KOPT-K1 (cell line): ENCODE measurements around the gene KRI1.
A peak's percentile ranks its signal among the peaks of the same experiment; 100 is the strongest.
"Not testable (repeated sequence)": the region's sequence is repeated elsewhere in the genome, so short reads cannot be mapped to it uniquely, and the experiment has no call there.

Source experiments
- H3K27ac ChIP-seq: fragments of 200-600 bp; sonication (generic); 2 replicates; pipeline ENCODE4 v1.5.1; 2016; ENCODE audit warnings: antibody characterized with exemption, mild to moderate bottlenecking, low read depth, low read length; ENCODE audit not compliant: poor library complexity, severe bottlenecking
- H3K36me3 ChIP-seq: fragments of 200-600 bp; sonication (generic); 2 replicates; pipeline ENCODE4 v1.5.1; 2017; ENCODE audit warnings: antibody characterized with exemption, mild to moderate bottlenecking, low read length, moderate library complexity; ENCODE audit not compliant: insufficient read depth
- H3K9me3 ChIP-seq: fragments of 200-600 bp; sonication (generic); 2 replicates; pipeline ENCODE4 v1.5.1; 2017; ENCODE audit warnings: antibody characterized with exemption, low read length, mild to moderate bottlenecking; ENCODE audit not compliant: insufficient read depth, poor library complexity, severe bottlenecking

Gene KRI1

GRCh38 chr19:10562609-10563008 lies 3.2 kb downstream of the KRI1 start:
- Histone ChIP-seq H3K9me3 (no peaks in the 10 kb centered on the region), H3K36me3 (peaks cover 69% of the 10 kb centered on the region), H3K27ac (no peak overlapping the region)

GRCh38 chr19:10560154-10560553 lies 5.7 kb downstream of the KRI1 start:
- Histone ChIP-seq H3K27ac (no peak overlapping the region), H3K36me3 (peaks cover 86% of the 10 kb centered on the region), H3K9me3 (no peaks in the 10 kb centered on the region)

DNA sequence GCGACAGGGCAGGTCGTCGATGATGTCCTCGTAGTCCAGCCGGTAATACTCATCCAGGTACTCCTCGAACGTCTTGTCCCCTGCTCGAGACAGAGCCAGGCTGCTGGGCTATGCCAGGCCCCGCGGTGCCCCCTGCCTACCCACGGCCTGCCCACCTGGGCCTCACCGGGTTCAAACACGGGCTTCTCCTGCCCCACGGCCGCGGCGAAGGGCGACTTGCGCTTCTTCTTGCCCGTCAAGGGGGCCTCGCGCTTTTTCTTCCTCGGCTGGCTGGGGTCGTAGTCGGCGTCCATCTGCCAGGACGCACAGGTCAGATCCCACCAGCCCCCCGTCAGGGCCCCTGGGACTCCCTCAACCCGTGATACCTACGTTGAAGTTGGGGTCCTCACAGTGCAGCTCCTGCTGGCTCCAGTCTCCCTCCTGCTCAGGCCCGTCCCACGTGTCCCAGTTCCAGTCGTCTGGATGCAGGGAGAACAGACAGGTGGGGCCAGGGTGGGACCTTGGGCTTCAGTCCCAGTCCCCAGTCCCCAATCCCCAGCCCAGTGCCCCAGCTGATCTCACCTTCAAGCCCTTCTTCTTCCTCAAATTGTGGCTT lies 8.1 kb downstream of the KRI1 start:
- no peaks in the 10 kb centered on the region for H3K9me3 ChIP-seq
- no peak overlapping the region for H3K27ac ChIP-seq
- H3K36me3 ChIP-seq, result peaks cover 94% of the 10 kb centered on the region

GRCh38 chr19:10555610-10555973 lies 10.2 kb downstream of the KRI1 start:
- Histone ChIP-seq H3K27ac (peak overlapping the region; percentile 99), H3K36me3 (peaks cover 94% of the 10 kb centered on the region), H3K9me3 (no peaks in the 10 kb centered on the region)

DNA sequence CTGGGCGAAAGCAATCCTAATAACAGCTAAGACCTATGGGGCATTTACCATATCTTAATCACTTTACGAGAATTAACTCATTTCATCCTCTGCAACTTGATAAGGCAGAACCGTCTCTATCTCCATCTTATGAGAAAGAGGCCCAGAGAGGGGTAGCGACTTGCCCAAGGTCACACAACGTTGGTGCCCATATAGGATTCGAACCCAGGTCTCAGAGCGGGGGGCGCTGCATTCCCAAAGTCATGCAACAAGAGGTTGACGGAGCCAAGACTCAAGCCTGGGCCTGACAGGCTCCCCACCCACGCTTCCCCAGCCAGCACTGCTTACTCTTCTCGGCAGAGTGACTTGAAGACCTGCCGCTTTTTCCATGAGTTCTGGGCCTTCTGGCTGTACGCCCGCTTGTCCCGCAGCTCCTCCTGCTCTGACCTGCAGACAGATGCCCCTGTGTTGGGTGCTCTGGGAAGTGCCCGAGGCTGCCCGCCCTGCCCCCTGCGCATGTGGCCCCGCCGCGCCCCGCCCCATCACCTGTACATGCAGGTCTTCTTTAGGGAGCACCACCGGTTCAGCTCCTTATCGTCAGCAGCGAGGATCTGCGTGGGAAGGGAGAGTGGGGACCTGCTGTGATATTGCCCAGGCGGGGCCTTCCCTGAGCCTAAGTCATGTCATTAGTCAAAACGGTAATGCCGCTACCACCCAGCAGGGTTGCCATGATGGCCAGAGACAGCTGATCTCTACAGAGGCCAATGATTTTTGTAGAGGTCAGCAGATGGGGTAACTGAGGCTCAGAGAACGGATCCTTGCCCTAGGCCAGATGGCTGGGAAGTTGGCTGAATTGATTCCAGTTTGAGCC lies 10.8 kb downstream of the KRI1 start:
- H3K27ac ChIP-seq, result peak overlapping the region; percentile 99
- no peaks in the 10 kb centered on the region for H3K9me3 ChIP-seq
- H3K36me3 ChIP-seq, result peaks cover 94% of the 10 kb centered on the region

- no peaks in the 10 kb centered on the region for H3K9me3 ChIP-seq
- H3K36me3 ChIP-seq, result peaks cover 94% of the 10 kb centered on the region
- peak overlapping the region; percentile 99 for H3K27ac ChIP-seq
Observed at GRCh38 chr19:10553943-10554381, 11.8 kb downstream of the KRI1 start.

- Histone ChIP-seq H3K9me3 (no peaks in the 10 kb centered on the region), H3K27ac (peak overlapping the region; percentile 99), H3K36me3 (peaks cover 94% of the 10 kb centered on the region)
Observed at GRCh38 chr19:10553087-10553667, 12.6 kb downstream of the KRI1 start.

- H3K27ac ChIP-seq, result peak overlapping the region; percentile 99
- peaks cover 92% of the 10 kb centered on the region for H3K36me3 ChIP-seq
- H3K9me3 ChIP-seq, result no peaks in the 10 kb centered on the region
Observed at GRCh38 chr19:10552510-10553053, 13.2 kb downstream of the KRI1 start.

DNA sequence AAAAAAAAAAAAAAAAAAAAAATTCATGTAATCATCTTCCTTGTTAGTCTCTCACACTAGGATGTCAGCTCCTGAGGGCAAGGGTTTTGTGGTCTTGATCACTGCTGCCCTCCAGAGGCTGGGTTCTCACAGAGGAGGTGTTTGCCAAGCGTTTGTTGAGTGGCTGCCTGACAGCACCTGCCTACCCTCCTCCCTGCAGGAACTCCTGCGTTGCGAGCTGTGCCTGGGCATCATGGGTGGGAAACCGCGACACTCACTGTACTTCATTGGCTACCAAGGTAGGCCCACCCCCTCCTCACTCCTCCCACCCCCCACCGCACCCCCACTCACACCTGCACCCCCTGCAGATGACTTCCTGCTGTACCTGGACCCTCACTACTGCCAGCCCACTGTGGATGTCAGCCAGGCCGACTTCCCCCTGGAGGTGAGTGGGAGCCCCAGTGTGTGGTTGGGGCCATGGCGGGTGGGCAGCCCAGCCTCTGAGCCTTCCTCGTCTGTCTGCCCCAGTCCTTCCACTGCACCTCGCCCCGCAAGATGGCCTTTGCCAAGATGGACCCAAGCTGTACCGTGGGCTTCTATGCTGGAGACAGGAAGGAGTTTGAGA lies 14.0 kb downstream of the KRI1 start:
- Histone ChIP-seq H3K9me3 (no peaks in the 10 kb centered on the region), H3K36me3 (peaks cover 92% of the 10 kb centered on the region), H3K27ac (peak overlapping the region; percentile 99)

- Histone ChIP-seq H3K36me3 (peaks cover 91% of the 10 kb centered on the region), H3K27ac (peak overlapping the region; percentile 41)
- not testable (repeated sequence) for H3K9me3 ChIP-seq
Observed at GRCh38 chr19:10551006-10551405, 14.8 kb downstream of the KRI1 start.

GRCh38 chr19:10550336-10550735 lies 15.5 kb downstream of the KRI1 start:
- peaks cover 89% of the 10 kb centered on the region for H3K36me3 ChIP-seq
- no peak overlapping the region for H3K27ac ChIP-seq
- no peaks in the 10 kb centered on the region for H3K9me3 ChIP-seq

DNA sequence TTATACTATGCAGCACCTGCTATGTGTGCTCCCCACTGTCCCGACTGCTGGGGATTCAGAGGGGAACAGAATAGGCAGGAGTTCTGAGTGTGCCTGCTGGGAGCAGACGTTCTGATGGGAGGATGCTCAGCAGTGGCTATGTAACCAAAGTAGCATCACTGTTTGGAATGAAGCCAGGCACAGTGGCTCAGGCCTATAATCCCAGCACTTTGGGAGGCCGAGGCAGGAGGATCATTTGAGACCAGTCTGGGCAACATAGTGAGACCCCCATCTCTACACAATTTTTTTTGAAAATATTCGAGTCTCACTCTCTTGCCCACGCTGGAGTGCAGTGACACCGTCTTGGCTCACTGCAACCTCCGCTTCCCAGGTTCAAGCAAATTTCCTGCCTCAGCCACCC lies 16.1 kb downstream of the KRI1 start:
- H3K27ac ChIP-seq, result no peak overlapping the region
- H3K36me3 ChIP-seq, result peaks cover 83% of the 10 kb centered on the region
- H3K9me3 ChIP-seq, result no peaks in the 10 kb centered on the region

GRCh38 chr19:10548746-10549276 lies 17.0 kb downstream of the KRI1 start:
- Histone ChIP-seq H3K36me3 (peaks cover 78% of the 10 kb centered on the region), H3K27ac (no peak overlapping the region), H3K9me3 (no peaks in the 10 kb centered on the region)

DNA sequence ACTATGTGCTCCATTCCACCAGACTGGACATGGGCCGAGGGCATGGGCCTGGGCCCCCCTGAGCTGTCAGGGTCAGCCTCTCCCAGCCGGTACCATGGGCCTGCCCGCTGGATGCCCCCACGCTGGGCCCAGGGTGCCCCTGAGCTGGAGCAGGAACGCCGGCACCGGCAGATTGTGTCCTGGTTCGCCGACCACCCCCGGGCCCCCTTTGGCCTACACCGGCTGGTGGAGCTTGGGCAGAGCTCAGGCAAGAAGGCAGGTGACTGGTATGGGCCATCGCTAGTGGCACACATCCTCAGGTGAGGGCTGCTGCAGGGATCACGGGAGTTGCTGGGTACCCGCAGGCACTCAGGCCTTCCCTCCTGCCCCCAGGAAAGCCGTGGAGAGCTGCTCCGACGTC lies 19.0 kb downstream of the KRI1 start:
- peaks cover 59% of the 10 kb centered on the region for H3K36me3 ChIP-seq
- no peak overlapping the region for H3K27ac ChIP-seq

DNA sequence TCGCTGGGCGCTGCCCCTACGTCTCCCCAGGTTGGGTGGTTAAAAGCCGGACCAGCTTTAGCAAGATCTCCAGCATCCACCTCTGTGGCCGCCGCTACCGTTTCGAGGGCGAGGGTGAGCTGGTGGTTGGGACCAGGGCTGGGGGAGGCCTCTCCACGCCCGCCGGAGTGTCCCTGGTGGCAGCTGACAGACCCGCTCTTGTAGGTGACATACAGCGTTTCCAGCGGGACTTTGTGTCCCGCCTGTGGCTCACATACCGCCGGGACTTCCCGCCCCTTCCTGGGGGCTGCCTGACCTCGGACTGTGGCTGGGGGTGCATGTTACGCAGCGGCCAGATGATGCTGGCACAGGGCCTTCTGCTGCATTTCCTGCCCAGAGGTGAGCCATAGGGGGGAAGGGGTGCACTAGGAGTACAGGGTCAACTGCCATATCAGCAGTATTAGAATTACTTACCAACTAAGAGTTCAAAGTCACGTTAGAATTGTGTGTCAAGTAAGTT lies 21.0 kb downstream of the KRI1 start:
- Histone ChIP-seq H3K9me3 (no peaks in the 10 kb centered on the region), H3K27ac (peak overlapping the region; percentile 93), H3K36me3 (peaks cover 39% of the 10 kb centered on the region)

More for the DNA sequence above, 19.0 kb downstream of the KRI1 start:
- no peaks in the 10 kb centered on the region for H3K9me3 ChIP-seq
